GM12878 (cell line): ENCODE measurements around the gene FOXI1. TPM values are rescaled to one million over a fixed set of nuclear protein-coding genes. Genes with fewer than 3 reads are reported as not detected.

Experiments
- ATAC-seq: fragments of 200-7000 bp; cut with Tn5 transposase; 3 replicates; pipeline ENCODE4 v1.9.1; 2020; ENCODE audit warnings: mild to moderate bottlenecking, moderate library complexity
- BruUV-seq: library from RNA; stranded (reverse); fragments of 400-500 nt; replicated peaks from 2 replicates; lab custom pipeline; 2021; lab: Mats Ljungman, UMichigan
- CTCF ChIA-PET: fragments of 300-600 bp; sonication (Branson Sonifier 250); formaldehyde crosslinking; extraction: SDS; loops from one replicate; lab custom pipeline; 2021; ENCODE audit warnings: inconsistent platforms; lab: Yijun Ruan, JAX
- POLR2A ChIA-PET: fragments of 350-600 bp; formaldehyde crosslinking; extraction: SDS; loops from one replicate; lab custom pipeline; 2021; ENCODE audit warnings: inconsistent platforms; lab: Charles Lee
- RAD21 ChIA-PET: fragments of 300-600 bp; sonication (Branson Sonifier 250); formaldehyde crosslinking; loops from one replicate; lab custom pipeline; 2023; ENCODE audit warnings: antibody characterized with exemption; ENCODE audit not compliant: unreplicated experiment; lab: Charles Lee
- SMC1A ChIA-PET: fragments of 300-600 bp; sonication (Branson Sonifier 250); formaldehyde crosslinking; loops from one replicate; lab custom pipeline; 2023; ENCODE audit not compliant: unreplicated experiment, uncharacterized antibody; lab: Charles Lee
- DNase-seq: peaks from one replicate; pipeline ENCODE4 v3.0.0-alpha.2; 2011; ENCODE audit warnings: low read depth, low spot score
- FAIRE-seq: peaks from 3 replicates; lab custom pipeline; 2011; peaks lifted over from hg19 to GRCh38; lab: Jason Lieb, UNC
- H2AFZ ChIP-seq: 2 replicates; pipeline ENCODE4 v1.6.0; 2011; ENCODE audit warnings: low read depth, low read length, control low read depth; ENCODE audit not compliant: control insufficient read depth
- H3K27ac ChIP-seq: 2 replicates; pipeline ENCODE4 v1.5.1; 2011; ENCODE audit warnings: control low read depth; ENCODE audit not compliant: control insufficient read depth, insufficient read depth
- H3K27me3 ChIP-seq, 2 experiments: replicated peaks in 1 of 2; 2 replicates each; pipeline versions ENCODE4 v1.6.0 to v1.6.1; 2011; ENCODE audit warnings: low read length in 1 of 2; ENCODE audit not compliant: control insufficient read depth in 2 of 2, insufficient read depth in 2 of 2
- H3K36me3 ChIP-seq, 2 experiments: 2 replicates each; pipeline ENCODE4 v1.5.1; 2011; ENCODE audit warnings: low read length in 1 of 2; ENCODE audit not compliant: control insufficient read depth in 2 of 2, insufficient read depth in 2 of 2
- H3K4me1 ChIP-seq: 2 replicates; pipeline ENCODE4 v1.6.1; 2011; ENCODE audit warnings: mild to moderate bottlenecking, low read length, moderate library complexity, mixed read lengths; ENCODE audit not compliant: control insufficient read depth, insufficient read depth
- H3K4me2 ChIP-seq: 2 replicates; pipeline ENCODE4 v1.6.0; 2011; ENCODE audit warnings: control low read depth; ENCODE audit not compliant: control insufficient read depth, insufficient read depth
- H3K4me3 ChIP-seq: fragments of 200-600 bp; sonication (generic); 2 replicates; pipeline ENCODE4 v1.5.1; 2016
- H3K79me2 ChIP-seq: 2 replicates; pipeline ENCODE4 v1.6.0; 2011; ENCODE audit warnings: low read length; ENCODE audit not compliant: control insufficient read depth, insufficient read depth
- H3K9ac ChIP-seq: 2 replicates; pipeline ENCODE4 v1.8.0; 2011; ENCODE audit warnings: low read length, control low read depth, mixed read lengths; ENCODE audit not compliant: control insufficient read depth, insufficient read depth
- H3K9me3 ChIP-seq: replicated peaks from 3 replicates; pipeline ENCODE4 v1.5.1; 2011; ENCODE audit warnings: mild to moderate bottlenecking, low read length; ENCODE audit not compliant: control insufficient read depth, insufficient read depth
- H4K20me1 ChIP-seq: 2 replicates; pipeline ENCODE4 v1.6.0; 2011; ENCODE audit not compliant: control insufficient read depth, insufficient read depth
- CREB1 ChIP-seq: IDR thresholded peaks from 2 replicates; pipeline ENCODE4 v1.6.1; 2012; ENCODE audit warnings: low read depth, mild to moderate bottlenecking, inconsistent platforms
- ESRRA ChIP-seq: IDR thresholded peaks from 2 replicates; pipeline ENCODE4 v1.6.1; 2012; ENCODE audit warnings: mild to moderate bottlenecking, low read length, improper control_type of control experiment
- MEF2B ChIP-seq: fragments of 450-650 bp; IDR thresholded peaks from 2 replicates; pipeline ENCODE4 v1.6.1; 2018; ENCODE audit warnings: mild to moderate bottlenecking, moderate library complexity; ENCODE audit not compliant: partially characterized antibody, poor library complexity, severe bottlenecking
- MTA2 ChIP-seq: fragments of 450-650 bp; IDR thresholded peaks from 2 replicates; pipeline ENCODE4 v1.6.1; 2016; ENCODE audit warnings: low read depth, mild to moderate bottlenecking, moderate library complexity
- MYB ChIP-seq: fragments of 150-350 bp; IDR thresholded peaks from 2 replicates; pipeline ENCODE4 v1.6.1; 2014; ENCODE audit warnings: mild to moderate bottlenecking, low read depth, low read length, borderline replicate concordance
- MYC ChIP-seq: IDR thresholded peaks from 2 replicates; pipeline ENCODE4 v1.6.1; 2011; ENCODE audit warnings: mild to moderate bottlenecking, low read length, moderate library complexity, inconsistent platforms; ENCODE audit not compliant: insufficient read depth, insufficient replicate concordance, insufficient read length, severe bottlenecking
- SMAD5 ChIP-seq: IDR thresholded peaks from 2 replicates; pipeline ENCODE4 v1.6.1; 2016; ENCODE audit warnings: antibody characterized with exemption, low read depth
- SREBF1 ChIP-seq: IDR thresholded peaks from 2 replicates; pipeline ENCODE4 v1.6.1; 2012; ENCODE audit warnings: mild to moderate bottlenecking, low read length
- TAF1 ChIP-seq: IDR thresholded peaks from 2 replicates; pipeline ENCODE4 v1.6.1; 2011; ENCODE audit warnings: mild to moderate bottlenecking, low read depth, low read length, borderline replicate concordance
- ZNF274 ChIP-seq: IDR thresholded peaks from one replicate; pipeline ENCODE4 v1.8.0; 2011; ENCODE audit not compliant: insufficient read length, insufficient read depth
- ZSCAN29 ChIP-seq: fragments of 450-650 bp; IDR thresholded peaks from 2 replicates; pipeline ENCODE4 v1.6.1; 2017; ENCODE audit warnings: mild to moderate bottlenecking, moderate library complexity
- WGBS: methylation state at CpG from one replicate; pipeline ENCODE4 v1.1.6; 2016; ENCODE audit warnings: low lambda C conversion rate; ENCODE audit not compliant: insufficient replicate concordance, insufficient coverage; ENCODE audit errors: missing lambda C conversion rate; 5-methylcytosine and 5-hydroxymethylcytosine counted together
- in situ Hi-C: fragments of 300-500 bp; cut with MboI; formaldehyde crosslinking; loops from 9 replicates; pipeline ENCODE4 v1.14.3; 2018; ENCODE audit warnings: mixed read lengths
- intact Hi-C: fragments of 100-400 bp; cut with micrococcal nuclease; formaldehyde crosslinking; loops from one replicate; pipeline ENCODE4 v1.14.2; 2022; ENCODE audit not compliant: unreplicated experiment
- polyA plus RNA-seq, 11 experiments: library from polyadenylated mRNA; depleted of rRNA in 4 of 11; unstranded in 6 of 11; stranded (reverse) in 5 of 11; fragments of >200 nt; fragmentation: Nextera tagmentation in 4 of 11; fragmentation: Illumina TruSeq in 1 of 11; extraction: Ambion mirVana in 4 of 11; extraction: Trizol in 1 of 11; gene quantifications; 1 replicate in 1 of 11; 2 replicates in 10 of 11; pipeline versions ENCODE4 v1.2.1 to v1.2.3, GENCODE V29; 2011 to 2016; ENCODE audit warnings: inconsistent platforms in 2 of 11, missing spikeins in 2 of 11, low read depth in 1 of 11
- total RNA-seq, 4 experiments: library from RNA; depleted of rRNA in 3 of 4; stranded (reverse); fragments of >200 nt in 3 of 4; fragmentation: Illumina TruSeq in 1 of 4; extraction: Trizol in 1 of 4; gene quantifications; 2 replicates each; pipeline versions ENCODE4 v1.2.1 to v1.2.3, GENCODE V29; 2013 to 2021
- TF ChIP-seq, protein P1 (sequence below): IDR thresholded peaks from 2 replicates; pipeline ENCODE4 v1.6.1; 2011; ENCODE audit warnings: borderline replicate concordance, low read depth, mild to moderate bottlenecking, moderate library complexity, mixed read lengths, low read length; ENCODE audit not compliant: insufficient read depth; ENCODE audit errors: extremely low read length
- TF ChIP-seq, protein P2 (sequence below): fragments of 450-650 bp; IDR thresholded peaks from 2 replicates; pipeline ENCODE4 v1.6.1; 2017; ENCODE audit warnings: mild to moderate bottlenecking, low read depth, inconsistent platforms; ENCODE audit not compliant: poor library complexity, severe bottlenecking
- TF ChIP-seq, protein P3 (sequence below): fragments of 450-650 bp; IDR thresholded peaks from 2 replicates; pipeline ENCODE4 v1.6.1; 2016; ENCODE audit warnings: mild to moderate bottlenecking

The FOXI1 gene
- total and polyA plus RNA-seq, 10 of the 15 experiments (the other 5 are each of a cell fraction or from before 2014, with no cell fraction given) = not detected

DNA sequence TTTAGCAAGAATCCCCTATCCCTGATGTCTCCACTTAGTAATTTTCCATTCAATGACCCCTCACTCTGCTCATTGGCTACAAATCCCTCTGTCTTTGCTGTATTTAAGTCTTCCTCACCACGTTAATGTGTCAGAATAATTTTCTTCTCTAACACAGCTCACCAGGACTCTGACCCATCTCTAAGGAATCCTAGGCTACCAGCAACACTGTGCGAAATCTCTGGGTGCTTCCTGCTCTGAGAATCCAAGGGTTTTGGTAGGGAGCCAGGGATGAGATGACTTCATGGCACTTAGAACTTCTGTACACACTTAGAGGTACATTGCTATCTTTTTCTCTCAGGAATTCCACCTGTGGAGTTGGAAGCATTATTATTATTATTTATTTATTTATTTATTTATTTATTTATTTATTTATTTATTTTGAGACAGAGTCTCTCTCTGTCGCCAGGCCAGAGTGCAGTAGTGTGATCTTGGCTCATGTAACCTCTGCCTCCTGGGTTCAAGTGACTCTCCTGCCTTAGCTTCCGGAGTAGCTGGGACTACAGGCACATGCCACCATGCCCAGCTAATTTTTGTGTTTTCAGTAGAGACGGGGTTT is 53.5 kb downstream of the FOXI1 start:
- ATAC-seq (no peak), DNase-seq (no peak), FAIRE-seq (no peak)
- CTCF ChIA-PET = interaction anchor here (1.5 kb wide), 1 partner anchor 26 kb away, joined by 3 read pairs; no protein-coding TSS in a partner anchor
- WGBS = 37% methylated on average over 5 of the region's 5 CpGs
- no peak overlapping the region for H2AFZ ChIP-seq
- peaks cover 11% of the 10 kb centered on the region for H3K4me1 ChIP-seq
- SMC1A ChIA-PET = no interaction called here
- H3K36me3 ChIP-seq = no peaks in the 10 kb centered on the region
- H3K27me3 ChIP-seq = peaks cover 0 to 2% of the 10 kb centered on the region in 2 experiments; a peak in 1 of 4 replicates
- no TSS peak for BruUV-seq
- intact Hi-C loops (no loop called here), in situ Hi-C loops (no loop called here)
- no peak overlapping the region for H3K4me2 ChIP-seq
- H3K9ac ChIP-seq = no peak overlapping the region
- POLR2A ChIA-PET = no interaction called here
- H3K79me2 ChIP-seq = no peaks in the 10 kb centered on the region
- RAD21 ChIA-PET = interaction anchor here (1.0 kb wide), 1 partner anchor 25 kb away, joined by 4 read pairs; no protein-coding TSS in a partner anchor
- no peaks in the 10 kb centered on the region for H3K9me3 ChIP-seq
- H4K20me1 ChIP-seq = no peaks in the 10 kb centered on the region
- H3K27ac ChIP-seq = no peak overlapping the region
- H3K4me3 ChIP-seq = no peak overlapping the region
- TF ChIP-seq ZSCAN29 (no peak), ESRRA (no peak), MEF2B (no peak), SMAD5 (no peak), ZNF274 (no peak), MYC (no peak), SREBF1 (no peak), TAF1 (no peak), MTA2 (no peak), MYB (no peak), CREB1 (no peak)
- TF ChIP-seq, protein P1, sequence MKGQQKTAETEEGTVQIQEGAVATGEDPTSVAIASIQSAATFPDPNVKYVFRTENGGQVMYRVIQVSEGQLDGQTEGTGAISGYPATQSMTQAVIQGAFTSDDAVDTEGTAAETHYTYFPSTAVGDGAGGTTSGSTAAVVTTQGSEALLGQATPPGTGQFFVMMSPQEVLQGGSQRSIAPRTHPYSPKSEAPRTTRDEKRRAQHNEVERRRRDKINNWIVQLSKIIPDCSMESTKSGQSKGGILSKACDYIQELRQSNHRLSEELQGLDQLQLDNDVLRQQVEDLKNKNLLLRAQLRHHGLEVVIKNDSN = no peak
- TF ChIP-seq, protein P2, sequence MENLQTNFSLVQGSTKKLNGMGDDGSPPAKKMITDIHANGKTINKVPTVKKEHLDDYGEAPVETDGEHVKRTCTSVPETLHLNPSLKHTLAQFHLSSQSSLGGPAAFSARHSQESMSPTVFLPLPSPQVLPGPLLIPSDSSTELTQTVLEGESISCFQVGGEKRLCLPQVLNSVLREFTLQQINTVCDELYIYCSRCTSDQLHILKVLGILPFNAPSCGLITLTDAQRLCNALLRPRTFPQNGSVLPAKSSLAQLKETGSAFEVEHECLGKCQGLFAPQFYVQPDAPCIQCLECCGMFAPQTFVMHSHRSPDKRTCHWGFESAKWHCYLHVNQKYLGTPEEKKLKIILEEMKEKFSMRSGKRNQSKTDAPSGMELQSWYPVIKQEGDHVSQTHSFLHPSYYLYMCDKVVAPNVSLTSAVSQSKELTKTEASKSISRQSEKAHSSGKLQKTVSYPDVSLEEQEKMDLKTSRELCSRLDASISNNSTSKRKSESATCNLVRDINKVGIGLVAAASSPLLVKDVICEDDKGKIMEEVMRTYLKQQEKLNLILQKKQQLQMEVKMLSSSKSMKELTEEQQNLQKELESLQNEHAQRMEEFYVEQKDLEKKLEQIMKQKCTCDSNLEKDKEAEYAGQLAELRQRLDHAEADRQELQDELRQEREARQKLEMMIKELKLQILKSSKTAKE = no peak
- TF ChIP-seq, protein P3, sequence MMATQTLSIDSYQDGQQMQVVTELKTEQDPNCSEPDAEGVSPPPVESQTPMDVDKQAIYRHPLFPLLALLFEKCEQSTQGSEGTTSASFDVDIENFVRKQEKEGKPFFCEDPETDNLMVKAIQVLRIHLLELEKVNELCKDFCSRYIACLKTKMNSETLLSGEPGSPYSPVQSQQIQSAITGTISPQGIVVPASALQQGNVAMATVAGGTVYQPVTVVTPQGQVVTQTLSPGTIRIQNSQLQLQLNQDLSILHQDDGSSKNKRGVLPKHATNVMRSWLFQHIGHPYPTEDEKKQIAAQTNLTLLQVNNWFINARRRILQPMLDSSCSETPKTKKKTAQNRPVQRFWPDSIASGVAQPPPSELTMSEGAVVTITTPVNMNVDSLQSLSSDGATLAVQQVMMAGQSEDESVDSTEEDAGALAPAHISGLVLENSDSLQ = no peak
